Bronchial epithelial cell (primary cell): ENCODE measurements around the gene C3orf20. TPM values are rescaled to one million over a fixed set of nuclear protein-coding genes. Genes with fewer than 3 reads are reported as not detected.

ENCODE experiments used
- DNase-seq: peaks from one replicate; pipeline ENCODE4 v3.0.0-alpha.2; 2010; ENCODE audit warnings: low read depth
- FAIRE-seq: peaks from 2 replicates; lab custom pipeline; 2011; peaks lifted over from hg19 to GRCh38; lab: Jason Lieb, UNC
- H3K27me3 ChIP-seq: 2 replicates; pipeline ENCODE4 v1.5.1; 2011; ENCODE audit warnings: low read length; ENCODE audit not compliant: control insufficient read depth, insufficient read depth
- H3K36me3 ChIP-seq: 2 replicates; pipeline ENCODE4 v1.5.1; 2011; ENCODE audit warnings: low read length; ENCODE audit not compliant: control insufficient read depth, insufficient read depth
- H3K4me3 ChIP-seq: 2 replicates; pipeline ENCODE4 v1.5.1; 2011; ENCODE audit warnings: mild to moderate bottlenecking, low read depth, low read length, control low read depth
- CTCF ChIP-seq: IDR thresholded peaks from 2 replicates; pipeline ENCODE4 v1.5.1; 2011; ENCODE audit warnings: mild to moderate bottlenecking, moderate library complexity, low read length, control low read depth, inconsistent platforms; ENCODE audit not compliant: insufficient read depth, severe bottlenecking
- total RNA-seq: library from RNA; depleted of rRNA; stranded (reverse); fragments of >200 nt; gene quantifications from 2 replicates; pipeline ENCODE4 v1.2.1, GENCODE V29; 2014

The C3orf20 gene
- total RNA-seq, 1 donor from 2014 or later, result under 0.01 TPM

GRCh38 chr3:14716591-14716990, 41.6 kb downstream of the C3orf20 start:
- Histone ChIP-seq H3K27me3 (no peaks in the 10 kb centered on the region), H3K4me3 (no peak overlapping the region), H3K36me3 (no peaks in the 10 kb centered on the region)
- no peak for TF ChIP-seq CTCF
- no peak for FAIRE-seq
- DNase-seq, result no peak

GRCh38 chr3:14717307-14717706, 42.4 kb downstream of the C3orf20 start:
- DNase-seq (no peak), FAIRE-seq (no peak)

DNA sequence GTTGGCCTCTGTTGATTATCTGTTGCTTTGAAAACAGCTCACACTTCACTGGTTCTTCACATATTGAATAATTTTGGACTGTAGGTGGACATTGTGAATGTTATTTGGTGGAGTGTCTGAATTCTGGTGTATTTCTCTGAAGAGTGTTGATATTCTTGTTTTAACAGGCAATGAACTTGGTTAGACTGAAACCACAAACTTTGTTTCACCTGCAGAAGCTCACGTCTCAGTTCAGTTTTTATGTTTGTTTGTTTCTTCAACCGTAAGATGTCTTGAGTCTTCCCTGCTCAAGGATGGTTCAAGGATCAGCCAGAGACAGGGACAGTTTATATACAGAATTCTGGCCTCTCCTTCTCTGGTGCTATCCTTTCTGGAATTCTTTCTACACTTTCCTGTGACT, 43.6 kb downstream of the C3orf20 start:
- TF ChIP-seq CTCF, result no peak
- no peaks in the 10 kb centered on the region for H3K36me3 ChIP-seq
- H3K27me3 ChIP-seq, result no peaks in the 10 kb centered on the region
- no peak for DNase-seq
- H3K4me3 ChIP-seq, result no peak overlapping the region
- FAIRE-seq, result no peak

More at GRCh38 chr3:14717307-14717706, 42.4 kb downstream of the C3orf20 start:
- TF ChIP-seq CTCF, result no peak
- Histone ChIP-seq H3K36me3 (no peaks in the 10 kb centered on the region), H3K4me3 (no peak overlapping the region), H3K27me3 (no peaks in the 10 kb centered on the region)

DNA sequence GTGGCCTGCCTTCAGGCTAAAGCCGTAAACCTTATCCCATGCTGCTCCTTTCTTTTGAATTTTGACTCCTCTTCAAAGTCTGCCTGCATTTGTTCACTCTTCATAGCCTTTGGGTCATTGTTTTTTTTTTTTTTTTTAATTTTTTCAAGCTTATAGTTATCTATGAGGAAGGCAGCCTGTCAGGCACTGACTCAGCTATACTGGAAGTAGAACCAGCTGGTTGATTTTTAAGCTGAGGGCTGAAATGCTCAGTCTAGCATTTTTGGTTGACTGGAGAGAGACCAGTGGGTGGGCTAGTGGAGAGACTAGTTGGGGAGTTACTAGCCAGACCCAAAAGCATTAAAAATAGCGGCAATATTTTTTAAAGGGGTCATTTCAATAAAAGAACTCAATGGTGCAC, 44.1 kb downstream of the C3orf20 start:
- no peak for FAIRE-seq
- no peak for TF ChIP-seq CTCF

GRCh38 chr3:14721126-14721864, 46.4 kb downstream of the C3orf20 start:
- Histone ChIP-seq H3K27me3 (no peaks in the 10 kb centered on the region), H3K4me3 (no peak overlapping the region), H3K36me3 (no peaks in the 10 kb centered on the region)
- FAIRE-seq, result no peak
- no peak for DNase-seq
- no peak for TF ChIP-seq CTCF

More for the DNA sequence above, 44.1 kb downstream of the C3orf20 start:
- no peak for DNase-seq
- H3K4me3 ChIP-seq, result no peak overlapping the region
- H3K27me3 ChIP-seq, result no peaks in the 10 kb centered on the region
- H3K36me3 ChIP-seq, result no peaks in the 10 kb centered on the region

DNA sequence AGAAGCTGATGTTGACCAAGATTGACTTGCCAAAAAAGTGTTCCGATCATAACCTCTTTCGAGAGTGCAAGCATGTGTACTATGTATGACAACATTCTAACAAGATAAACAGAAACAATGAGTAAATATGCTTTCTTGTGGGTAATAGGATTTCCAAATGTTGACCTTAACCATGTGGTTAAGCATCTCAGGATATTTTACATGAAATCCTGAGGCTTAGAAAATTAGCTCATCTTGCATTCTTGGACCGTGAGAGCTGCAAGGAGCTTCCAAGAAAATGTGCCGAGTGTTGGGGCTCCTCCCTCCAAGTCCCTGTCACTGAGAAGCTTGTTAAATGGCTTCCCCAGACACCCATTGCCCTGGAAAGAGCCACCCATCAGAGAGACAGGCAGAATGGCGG, 50.1 kb downstream of the C3orf20 start:
- H3K27me3 ChIP-seq, result no peaks in the 10 kb centered on the region
- H3K4me3 ChIP-seq, result no peak overlapping the region
- FAIRE-seq (no peak), DNase-seq (peak; percentile 5)
- no peak for TF ChIP-seq CTCF
- H3K36me3 ChIP-seq, result no peaks in the 10 kb centered on the region
